DMS114 treated with DMSO at 0.1 percent for 48 hours (cell line): ENCODE results near the gene CTAG1A.
"Not testable (repeated sequence)": the region's sequence is repeated elsewhere in the genome, so short reads cannot be mapped to it uniquely, and the experiment has no call there.

ENCODE experiments used
- DNase-seq: peaks from one replicate; lab custom pipeline; 2025; ENCODE audit not compliant: unreplicated experiment; lab: John Stamatoyannopoulos, UW

CTAG1A gene

DNA sequence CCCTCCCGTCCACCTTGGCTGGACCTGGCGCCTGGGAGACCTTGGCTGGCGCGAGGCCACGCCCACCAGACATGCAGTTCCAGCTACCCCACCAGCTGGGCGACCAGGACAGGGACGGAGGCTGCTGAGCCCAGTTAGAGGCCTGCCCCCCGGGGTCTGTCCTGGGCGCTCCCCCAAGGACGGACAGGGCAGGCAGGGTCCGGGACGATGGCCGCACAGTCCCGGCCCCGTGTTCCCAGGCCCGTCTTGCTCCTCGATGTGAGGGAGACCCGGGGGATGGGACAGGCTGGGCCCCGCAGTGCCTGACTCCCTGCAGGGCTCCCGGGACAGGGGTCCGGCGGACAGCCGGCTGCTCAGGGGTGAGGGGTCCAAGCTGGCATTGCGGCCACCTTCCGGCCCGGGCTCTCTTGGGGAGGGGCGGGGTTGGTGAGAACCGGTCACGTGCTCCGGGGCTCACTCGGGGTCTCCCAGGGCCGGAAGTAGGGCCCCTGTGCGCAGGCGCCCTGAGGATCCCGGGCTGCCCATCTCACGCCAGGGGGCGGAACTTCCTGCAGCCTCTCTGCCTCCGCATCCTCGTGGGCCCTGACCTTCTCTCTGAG is at the start of gene CTAG1A:
Gene CTAG1A, plus strand, starts transcription at position 549 of the 599 bp plus-strand sequence. CDS start 74 bp downstream, outside the sequence.
- DNase-seq: not testable (repeated sequence)

GRCh38 chrX:154535892-154536291 is 49.0 kb upstream of the CTAG1A start:
- DNase-seq: no peak

DNA sequence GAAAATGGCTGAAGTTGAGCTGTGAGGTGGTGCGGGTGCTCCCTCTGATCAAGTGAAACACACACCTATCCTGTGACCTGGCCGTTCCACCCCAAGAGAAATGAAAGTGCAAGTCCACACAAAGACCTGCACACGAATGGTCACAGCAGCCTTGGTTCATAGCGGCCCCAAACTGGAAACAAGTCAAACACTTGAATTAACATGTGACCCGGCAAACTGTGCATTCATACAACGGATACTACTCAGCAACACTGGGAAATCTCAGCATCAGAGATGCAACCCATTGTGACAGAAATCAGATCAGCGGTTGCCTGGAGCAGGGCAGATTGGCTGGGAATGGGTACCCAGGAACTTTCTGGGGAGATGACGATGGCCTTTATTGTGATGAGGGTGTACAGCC is 45.9 kb upstream of the CTAG1A start:
- no peak for DNase-seq

- DNase-seq: not testable (repeated sequence)
Observed at GRCh38 chrX:154540365-154540764, 44.6 kb upstream of the CTAG1A start.

GRCh38 chrX:154540897-154541535 is 43.9 kb upstream of the CTAG1A start:
- DNase-seq: no peak

GRCh38 chrX:154541589-154541895 is 43.4 kb upstream of the CTAG1A start:
- no peak for DNase-seq

GRCh38 chrX:154541896-154542722 is 42.8 kb upstream of the CTAG1A start:
- no peak for DNase-seq

- no peak for DNase-seq
Observed at GRCh38 chrX:154542723-154543424, 42.1 kb upstream of the CTAG1A start.

GRCh38 chrX:154545673-154546274 is 39.2 kb upstream of the CTAG1A start:
- no peak for DNase-seq

DNA sequence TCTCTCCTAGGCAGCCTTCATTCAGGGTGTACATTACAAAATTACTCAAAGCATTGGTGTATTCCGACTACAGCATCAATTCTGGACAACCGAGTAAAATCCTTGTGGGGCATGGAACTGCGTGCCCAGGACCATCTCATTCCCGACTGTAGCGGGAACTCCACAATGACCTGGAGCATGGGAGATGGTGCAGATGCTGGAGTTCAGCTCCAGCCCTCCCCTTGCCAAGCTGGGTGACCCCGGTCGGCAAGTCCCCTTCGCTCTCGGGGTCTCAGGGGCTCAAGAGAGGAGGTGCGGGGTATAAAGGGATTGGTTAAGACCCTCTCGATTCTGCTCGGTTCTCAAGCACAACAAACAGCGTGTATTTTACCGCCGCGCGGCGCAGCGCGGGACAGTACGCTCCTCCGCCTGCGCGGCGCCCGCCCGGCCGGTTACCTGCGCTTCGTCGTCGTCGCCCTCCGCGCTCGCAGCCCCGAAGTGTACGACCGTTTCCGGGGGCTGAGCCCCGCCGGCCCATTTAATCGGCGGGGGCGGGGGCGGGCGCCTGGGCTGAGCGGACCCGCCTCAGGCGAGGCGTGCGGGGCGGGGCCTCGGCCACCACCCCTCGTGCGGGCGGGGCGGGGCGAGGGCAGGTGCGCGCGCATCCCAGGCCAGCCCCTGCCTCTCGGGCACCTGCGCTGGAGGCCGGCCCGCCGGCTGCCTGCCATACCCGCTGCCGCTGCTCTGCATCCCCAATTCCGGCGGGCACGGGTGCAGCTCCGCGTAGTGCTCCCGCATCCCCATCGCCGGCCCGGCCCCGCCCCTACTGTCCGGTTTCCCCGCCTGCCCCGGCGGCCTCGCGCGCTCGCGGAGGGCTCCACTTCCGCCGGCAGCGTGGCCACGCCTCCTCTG is 38.3 kb upstream of the CTAG1A start, which contains the start of gene G6PD:
Gene G6PD, minus strand, starts transcription at position 493 of the 891 bp plus-strand sequence. CDS start 691 bp downstream, outside the sequence.
- no peak for DNase-seq

DNA sequence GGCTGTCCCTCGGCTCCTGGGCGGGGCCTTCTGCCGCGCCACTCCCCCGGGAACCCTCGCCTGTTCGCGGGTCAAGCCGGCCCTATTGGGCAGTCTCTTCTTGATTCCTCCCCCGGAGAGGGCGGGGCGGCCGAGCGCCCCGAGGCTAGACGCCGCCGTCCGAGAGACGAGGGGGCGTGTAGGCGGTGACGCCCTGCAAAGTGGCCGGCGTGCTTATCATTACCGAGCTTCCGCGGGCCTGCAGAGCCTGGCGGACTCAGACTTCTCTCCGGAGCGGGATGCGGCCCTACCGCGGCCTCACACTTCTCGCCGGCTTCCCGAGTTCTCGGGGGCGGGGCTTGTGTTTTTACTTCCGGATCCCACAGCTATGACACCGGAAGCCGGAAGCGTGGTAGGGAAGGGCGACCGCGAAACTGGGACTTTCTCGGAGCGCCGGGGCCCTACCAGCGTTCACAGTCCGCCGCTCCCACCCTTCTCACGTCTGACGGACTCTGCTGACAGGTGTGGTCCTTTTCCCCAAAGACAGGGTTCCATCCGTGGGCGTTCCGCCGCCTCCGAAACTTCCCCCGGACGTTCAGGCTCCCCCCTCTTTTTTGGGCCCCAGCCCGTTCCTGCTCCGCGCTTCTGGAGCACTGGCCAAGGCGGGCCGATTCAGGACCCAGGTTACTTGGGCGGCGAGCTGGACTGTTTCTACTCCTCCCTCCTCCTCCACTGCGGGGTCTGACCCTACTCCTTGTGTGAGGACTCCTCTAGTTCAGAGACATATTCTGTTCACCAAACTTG is 37.5 kb upstream of the CTAG1A start, which contains the start of gene IKBKG:
Gene IKBKG, plus strand, starts transcription at position 376 of the 783 bp plus-strand sequence. CDS start 4,383 bp downstream, outside the sequence.
- peak; percentile 59 for DNase-seq

DNA sequence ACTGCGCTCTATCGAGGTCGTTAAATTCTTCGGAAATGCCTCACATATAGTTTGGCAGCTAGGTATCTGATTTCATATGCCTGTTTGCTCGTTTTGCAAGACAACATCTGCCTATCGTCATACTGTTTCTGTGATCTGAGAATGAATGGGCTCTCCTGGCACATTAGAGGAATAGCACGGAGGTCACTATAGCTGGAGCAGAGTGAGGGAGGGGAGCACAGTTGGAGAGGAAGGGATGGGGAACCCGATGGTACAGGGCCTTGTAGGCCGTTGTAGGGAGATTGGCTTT is 37.0 kb upstream of the CTAG1A start:
- no peak for DNase-seq

DNA sequence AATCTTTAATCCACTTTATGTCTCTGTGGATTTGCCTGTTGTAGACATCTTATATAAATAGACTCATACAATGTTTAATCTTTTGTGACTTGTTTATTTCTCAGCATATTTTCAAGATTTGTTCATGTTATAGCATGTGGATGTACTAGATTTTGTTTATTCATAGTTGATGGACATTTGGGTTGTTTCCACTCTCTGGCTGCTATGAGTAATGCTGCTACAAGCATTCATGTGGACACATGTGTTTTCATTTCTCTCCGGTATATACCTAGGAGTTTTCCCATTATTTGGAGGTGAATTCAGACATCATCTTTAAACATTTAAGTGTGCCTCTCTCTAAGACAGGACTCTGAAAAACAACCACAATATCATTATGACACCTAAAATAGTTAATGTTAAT is 35.2 kb upstream of the CTAG1A start:
- DNase-seq: no peak

- not testable (repeated sequence) for DNase-seq
Observed at GRCh38 chrX:154552112-154552806, 32.7 kb upstream of the CTAG1A start.

- not testable (repeated sequence) for DNase-seq
Observed at GRCh38 chrX:154558060-154558690, 26.8 kb upstream of the CTAG1A start.

DNA sequence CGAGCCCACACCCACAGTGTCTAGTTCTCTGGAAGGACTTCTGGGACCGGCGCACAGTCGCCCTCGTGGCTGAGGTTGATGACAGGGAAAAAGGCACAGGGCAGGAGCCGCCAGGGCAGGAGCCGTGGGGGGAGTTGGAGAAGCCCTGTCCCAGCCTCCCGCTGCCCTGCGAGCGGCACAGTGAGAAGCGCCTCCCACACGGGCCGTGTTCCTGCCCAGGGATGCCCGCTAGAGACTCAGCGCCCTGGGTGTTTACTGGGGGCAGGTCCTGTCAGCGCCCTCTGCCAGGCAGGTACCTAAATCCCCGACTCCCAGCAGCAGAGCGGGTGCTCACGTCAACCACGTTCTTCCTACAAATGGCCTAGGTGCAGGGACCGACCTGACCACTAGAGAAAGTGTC is 26.0 kb upstream of the CTAG1A start:
- not testable (repeated sequence) for DNase-seq

- DNase-seq: not testable (repeated sequence)
Observed at GRCh38 chrX:154560326-154560725, 24.6 kb upstream of the CTAG1A start.

- not testable (repeated sequence) for DNase-seq
Observed at GRCh38 chrX:154562295-154562694, 22.6 kb upstream of the CTAG1A start.
